ENCODE data around the gene FAM163B.

- TF ChIP-seq CTCF (IDR thresholded peaks at IDR 0.05; ENCODE audit: low read length) (no peak), EZH2phosphoT487 (IDR thresholded peaks at IDR 0.05; ENCODE audit: low read length) (no peak), EZH2 (optimal IDR thresholded peaks at IDR 0.05; ENCODE audit: low read depth, low read length) (no peak)
These were observed 28.9 kb upstream of the FAM163B start for GRCh38 chr9:133638076-133638475.

Data from MM.1S (cell line).